ENCODE results near the gene CCDC63.

GRCh38 chr12:110943373-110943772, 96.6 kb downstream of the CCDC63 start:
- TF ChIP-seq CTCF (IDR thresholded peaks at IDR 0.05; ENCODE audit: insufficient read depth, low read length) (no peak), POLR2AphosphoS5 (IDR thresholded peaks at IDR 0.05; ENCODE audit: low read depth) (no peak), REST (IDR thresholded peaks at IDR 0.05; ENCODE audit: insufficient replicate concordance, low read depth) (no peak), GABPA (IDR thresholded peaks at IDR 0.05; ENCODE audit: low read depth) (no peak), SPI1 (IDR thresholded peaks at IDR 0.05; ENCODE audit: borderline replicate concordance, low read depth) (no peak)

Data from HL-60 (cell line).